Stimulated activated CD4-positive, alpha-beta T cell treated with anti-CD3 and anti-CD28 coated beads, Interleukin-12 subunit alpha, Interleukin-12 subunit beta, amount 100 ng/mL, for 4 hours (primary cell): ENCODE measurements around the gene RGS12.

Source experiments
- DNase-seq: peaks from one replicate; pipeline ENCODE4 v3.0.0-alpha.2; 2020

The RGS12 gene

GRCh38 chr4:3280466-3280865, 12.4 kb upstream of the RGS12 start:
- no peak for DNase-seq

GRCh38 chr4:3283483-3283882, 9.3 kb upstream of the RGS12 start:
- no peak for DNase-seq

GRCh38 chr4:3283916-3284315, 8.9 kb upstream of the RGS12 start:
- DNase-seq: no peak

GRCh38 chr4:3284734-3285557, 7.9 kb upstream of the RGS12 start:
- DNase-seq: no peak

GRCh38 chr4:3285558-3286334, 7.1 kb upstream of the RGS12 start:
- no peak for DNase-seq

- DNase-seq: no peak
These were observed 6.3 kb upstream of the RGS12 start for GRCh38 chr4:3286335-3287175.

- no peak for DNase-seq
These were observed 5.4 kb upstream of the RGS12 start for GRCh38 chr4:3287271-3287971.

- DNase-seq: no peak
These were observed 4.8 kb upstream of the RGS12 start for GRCh38 chr4:3287972-3288570.

GRCh38 chr4:3288571-3289094, 4.2 kb upstream of the RGS12 start:
- no peak for DNase-seq

- no peak for DNase-seq
These were observed 2.3 kb upstream of the RGS12 start for GRCh38 chr4:3290476-3290875.

GRCh38 chr4:3290889-3291321, 1.9 kb upstream of the RGS12 start:
- no peak for DNase-seq

- no peak for DNase-seq
These were observed 1.3 kb upstream of the RGS12 start for GRCh38 chr4:3291411-3291968.

- DNase-seq: peak; percentile 23
These were observed 751 bp upstream of the RGS12 start for GRCh38 chr4:3291969-3292570.

GRCh38 chr4:3293401-3294391, 875 bp downstream of the RGS12 start:
- DNase-seq: no peak

GRCh38 chr4:3294401-3295241, 1.8 kb downstream of the RGS12 start:
- DNase-seq: no peak

- no peak for DNase-seq
These were observed 3.2 kb downstream of the RGS12 start for GRCh38 chr4:3295837-3296624.

- DNase-seq: no peak
These were observed 3.8 kb downstream of the RGS12 start for GRCh38 chr4:3296651-3297050.
